Panc1 (cell line): ENCODE data around the gene CEP126. TPM values are rescaled to one million over a fixed set of nuclear protein-coding genes. Genes with fewer than 3 reads are reported as not detected.

Experiments
- ATAC-seq: fragments of 200-7000 bp; cut with Tn5 transposase; 2 replicates; pipeline ENCODE4 v1.9.1; 2020; ENCODE audit warnings: mild to moderate bottlenecking, moderate library complexity
- BruUV-seq: library from RNA; stranded (reverse); fragments of 400-500 nt; replicated peaks from 2 replicates; lab custom pipeline; 2021; lab: Mats Ljungman, UMichigan
- CTCF ChIA-PET: fragments of 300-600 bp; sonication (Branson Sonifier 250); formaldehyde crosslinking; loops from one replicate; lab custom pipeline; 2022; ENCODE audit warnings: antibody characterized with exemption; lab: Charles Lee
- POLR2A ChIA-PET: fragments of 300-600 bp; sonication (Branson Sonifier 250); formaldehyde crosslinking; loops from one replicate; lab custom pipeline; 2022; ENCODE audit warnings: antibody characterized with exemption; lab: Charles Lee
- DNase-seq: peaks from one replicate; pipeline ENCODE4 v3.0.0-alpha.2; 2010; ENCODE audit warnings: low read depth, low spot score
- H3K27ac ChIP-seq: 2 replicates; pipeline ENCODE4 v1.5.1; 2011; ENCODE audit warnings: mild to moderate bottlenecking, low read length, inconsistent platforms
- H3K27me3 ChIP-seq: fragments of 200-500 bp; sonication (Bioruptor generic); 2 replicates; pipeline ENCODE4 v1.6.0; 2014; ENCODE audit warnings: low read length, inconsistent platforms; ENCODE audit not compliant: control insufficient read depth, insufficient read depth
- H3K36me3 ChIP-seq: fragments of 200-500 bp; sonication (Bioruptor generic); 2 replicates; pipeline ENCODE4 v1.5.1; 2014; ENCODE audit warnings: inconsistent platforms, mild to moderate bottlenecking, low read length, moderate library complexity; ENCODE audit not compliant: control insufficient read depth, insufficient read depth
- H3K4me1 ChIP-seq: 2 replicates; pipeline ENCODE4 v1.5.1; 2011; ENCODE audit warnings: inconsistent platforms, mild to moderate bottlenecking, low read length, moderate library complexity; ENCODE audit not compliant: control insufficient read depth, insufficient read depth
- H3K4me3 ChIP-seq, 2 experiments: 2 replicates each; pipeline ENCODE4 v1.5.1; 2011 to 2012; ENCODE audit warnings: low read depth in 2 of 2, low read length in 2 of 2, mild to moderate bottlenecking in 2 of 2, inconsistent platforms in 1 of 2, moderate library complexity in 1 of 2
- H3K9me3 ChIP-seq: fragments of 200-500 bp; sonication (Bioruptor generic); 2 replicates; pipeline ENCODE4 v1.5.1; 2014; ENCODE audit warnings: low read depth, mild to moderate bottlenecking, inconsistent platforms, low read length, moderate library complexity; ENCODE audit not compliant: control insufficient read depth, insufficient read depth
- POLR2AphosphoS5 ChIP-seq: IDR thresholded peaks from 2 replicates; pipeline ENCODE4 v1.6.1; 2012; ENCODE audit warnings: mild to moderate bottlenecking, low read depth, low read length, moderate library complexity
- SIN3A ChIP-seq: IDR thresholded peaks from 2 replicates; pipeline ENCODE4 v1.6.1; 2012; ENCODE audit warnings: low read depth, mild to moderate bottlenecking, low read length, moderate library complexity, borderline replicate concordance; ENCODE audit not compliant: insufficient read depth
- TCF7L2 ChIP-seq: IDR thresholded peaks from 2 replicates; pipeline ENCODE4 v1.6.1; 2011; ENCODE audit warnings: mild to moderate bottlenecking, low read depth, low read length, inconsistent platforms
- in situ Hi-C: cut with HindIII; loops from 2 replicates; pipeline ENCODE4 v1.10.0; 2016; ENCODE audit warnings: low sequenced_read_pairs, low pct_unique_long_range_greater_than_20kb
- intact Hi-C: fragments of 100-400 bp; cut with micrococcal nuclease; formaldehyde crosslinking; loops from one replicate; pipeline ENCODE4 v1.10.0; 2022; ENCODE audit not compliant: unreplicated experiment
- total RNA-seq: library from RNA; stranded (reverse); gene quantifications from one replicate; pipeline ENCODE4 v1.2.1, GENCODE V29; 2021; ENCODE audit not compliant: unreplicated experiment
- TF ChIP-seq, protein P1 (sequence below), 2 experiments: IDR thresholded peaks; 2 replicates each; pipeline ENCODE4 v1.6.1; 2011 to 2012; ENCODE audit warnings: low read depth in 2 of 2, control low read depth in 1 of 2, low read length in 1 of 2, mild to moderate bottlenecking in 1 of 2, moderate library complexity in 1 of 2; ENCODE audit not compliant: insufficient read depth in 1 of 2
- TF ChIP-seq, protein P2 (sequence below): fragments of 450-650 bp; IDR thresholded peaks from 2 replicates; pipeline ENCODE4 v1.5.1; 2017; ENCODE audit warnings: mild to moderate bottlenecking

CEP126 gene
- total RNA-seq, 1 experiment from 2014 or later = 6.6 TPM

GRCh38 chr11:101907815-101908214 lies 7.0 kb upstream of the CEP126 start:
- Histone ChIP-seq H3K36me3 (no peaks in the 10 kb centered on the region), H3K4me3 (no peak overlapping the region), H3K9me3 (no peaks in the 10 kb centered on the region), H3K27ac (no peak overlapping the region; the same call in 1 of the 2 replicates), H3K4me1 (peaks cover 7% of the 10 kb centered on the region), H3K27me3 (0 out of 2 replicates have a peak, but pooled peaks cover 2% of the 10 kb centered on the region)
- no TSS peak for BruUV-seq
- TF ChIP-seq SIN3A (no peak), TCF7L2 (no peak), POLR2AphosphoS5 (no peak)
- TF ChIP-seq, protein P1, sequence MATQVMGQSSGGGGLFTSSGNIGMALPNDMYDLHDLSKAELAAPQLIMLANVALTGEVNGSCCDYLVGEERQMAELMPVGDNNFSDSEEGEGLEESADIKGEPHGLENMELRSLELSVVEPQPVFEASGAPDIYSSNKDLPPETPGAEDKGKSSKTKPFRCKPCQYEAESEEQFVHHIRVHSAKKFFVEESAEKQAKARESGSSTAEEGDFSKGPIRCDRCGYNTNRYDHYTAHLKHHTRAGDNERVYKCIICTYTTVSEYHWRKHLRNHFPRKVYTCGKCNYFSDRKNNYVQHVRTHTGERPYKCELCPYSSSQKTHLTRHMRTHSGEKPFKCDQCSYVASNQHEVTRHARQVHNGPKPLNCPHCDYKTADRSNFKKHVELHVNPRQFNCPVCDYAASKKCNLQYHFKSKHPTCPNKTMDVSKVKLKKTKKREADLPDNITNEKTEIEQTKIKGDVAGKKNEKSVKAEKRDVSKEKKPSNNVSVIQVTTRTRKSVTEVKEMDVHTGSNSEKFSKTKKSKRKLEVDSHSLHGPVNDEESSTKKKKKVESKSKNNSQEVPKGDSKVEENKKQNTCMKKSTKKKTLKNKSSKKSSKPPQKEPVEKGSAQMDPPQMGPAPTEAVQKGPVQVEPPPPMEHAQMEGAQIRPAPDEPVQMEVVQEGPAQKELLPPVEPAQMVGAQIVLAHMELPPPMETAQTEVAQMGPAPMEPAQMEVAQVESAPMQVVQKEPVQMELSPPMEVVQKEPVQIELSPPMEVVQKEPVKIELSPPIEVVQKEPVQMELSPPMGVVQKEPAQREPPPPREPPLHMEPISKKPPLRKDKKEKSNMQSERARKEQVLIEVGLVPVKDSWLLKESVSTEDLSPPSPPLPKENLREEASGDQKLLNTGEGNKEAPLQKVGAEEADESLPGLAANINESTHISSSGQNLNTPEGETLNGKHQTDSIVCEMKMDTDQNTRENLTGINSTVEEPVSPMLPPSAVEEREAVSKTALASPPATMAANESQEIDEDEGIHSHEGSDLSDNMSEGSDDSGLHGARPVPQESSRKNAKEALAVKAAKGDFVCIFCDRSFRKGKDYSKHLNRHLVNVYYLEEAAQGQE (IDR thresholded peaks at IDR 0.05; ENCODE audit: insufficient read depth in 1 of 2, low read depth in 2 of 2, low read length in 1 of 2) = no peak
- TF ChIP-seq, protein P2, sequence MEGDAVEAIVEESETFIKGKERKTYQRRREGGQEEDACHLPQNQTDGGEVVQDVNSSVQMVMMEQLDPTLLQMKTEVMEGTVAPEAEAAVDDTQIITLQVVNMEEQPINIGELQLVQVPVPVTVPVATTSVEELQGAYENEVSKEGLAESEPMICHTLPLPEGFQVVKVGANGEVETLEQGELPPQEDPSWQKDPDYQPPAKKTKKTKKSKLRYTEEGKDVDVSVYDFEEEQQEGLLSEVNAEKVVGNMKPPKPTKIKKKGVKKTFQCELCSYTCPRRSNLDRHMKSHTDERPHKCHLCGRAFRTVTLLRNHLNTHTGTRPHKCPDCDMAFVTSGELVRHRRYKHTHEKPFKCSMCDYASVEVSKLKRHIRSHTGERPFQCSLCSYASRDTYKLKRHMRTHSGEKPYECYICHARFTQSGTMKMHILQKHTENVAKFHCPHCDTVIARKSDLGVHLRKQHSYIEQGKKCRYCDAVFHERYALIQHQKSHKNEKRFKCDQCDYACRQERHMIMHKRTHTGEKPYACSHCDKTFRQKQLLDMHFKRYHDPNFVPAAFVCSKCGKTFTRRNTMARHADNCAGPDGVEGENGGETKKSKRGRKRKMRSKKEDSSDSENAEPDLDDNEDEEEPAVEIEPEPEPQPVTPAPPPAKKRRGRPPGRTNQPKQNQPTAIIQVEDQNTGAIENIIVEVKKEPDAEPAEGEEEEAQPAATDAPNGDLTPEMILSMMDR = no peak
- ChIA-PET CTCF (interaction anchor here (0.6 kb wide), 1 partner anchor 1162 kb away, joined by 5 read pairs; no protein-coding TSS in a partner anchor), POLR2A (interaction anchor here (0.6 kb wide), 2 partner anchors 9 to 35 kb away, joined by 3 to 6 read pairs; no protein-coding TSS in a partner anchor)
- ATAC-seq (no peak), DNase-seq (no peak)
- in situ Hi-C loops = no loop called here
- intact Hi-C loops = no loop called here

- TF ChIP-seq TCF7L2 (no peak), SIN3A (no peak), POLR2AphosphoS5 (no peak)
- TF ChIP-seq, protein P2 = no peak
- TF ChIP-seq, protein P1 (IDR thresholded peaks at IDR 0.05; ENCODE audit: insufficient read depth in 1 of 2, low read depth in 2 of 2, low read length in 1 of 2) = no peak
- Histone ChIP-seq H3K27me3 (0 out of 2 replicates have a peak, but pooled peaks cover 2% of the 10 kb centered on the region), H3K4me1 (peaks cover 19% of the 10 kb centered on the region), H3K9me3 (no peaks in the 10 kb centered on the region), H3K4me3 (no peak overlapping the region), H3K27ac (no peak overlapping the region), H3K36me3 (no peaks in the 10 kb centered on the region)
- intact Hi-C loops = no loop called here
- POLR2A ChIA-PET = interaction anchor here (0.5 kb wide), 1 partner anchor 45 kb away, joined by 3 read pairs; no protein-coding TSS in a partner anchor
- DNase-seq (no peak), ATAC-seq (no peak)
- in situ Hi-C loops = no loop called here
- no TSS peak for BruUV-seq
- CTCF ChIA-PET = no interaction called here
These were observed 5.7 kb upstream of the CEP126 start for GRCh38 chr11:101909087-101909486.
